ENCODE data around the gene HLA-A.
"Not testable (repeated sequence)": the region's sequence is repeated elsewhere in the genome, so short reads cannot be mapped to it uniquely, and the experiment has no call there.

DNA sequence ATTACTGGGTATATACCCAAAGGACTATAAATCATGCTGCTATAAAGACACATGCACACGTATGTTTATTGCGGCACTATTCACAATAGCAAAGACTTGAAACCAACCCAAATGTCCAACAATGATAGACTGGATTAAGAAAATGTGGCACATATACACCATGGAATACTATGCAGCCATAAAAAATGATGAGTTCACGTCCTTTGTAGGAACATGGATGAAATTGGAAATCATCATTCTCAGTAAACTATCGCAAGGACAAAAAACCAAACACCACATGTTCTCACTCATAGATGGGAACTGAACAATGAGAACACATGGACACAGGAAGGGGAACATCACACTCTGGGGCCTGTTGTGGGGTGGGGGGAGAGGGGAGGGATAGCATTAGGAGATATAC is 37.7 kb downstream of the HLA-A start:
- not testable (repeated sequence) for TF ChIP-seq ZFP1 (CRISPR knock-in tag; IDR thresholded peaks at IDR 0.05); EP300 (IDR thresholded peaks at IDR 0.05; ENCODE audit: low read depth in 2 of 2, low read length in 2 of 2); EP300 (CRISPR knock-in tag; IDR thresholded peaks at IDR 0.05; ENCODE audit: borderline replicate concordance); NFE2 (CRISPR knock-in tag; IDR thresholded peaks at IDR 0.05); ATF2 (CRISPR knock-in tag; IDR thresholded peaks at IDR 0.05); EHMT2 (IDR thresholded peaks at IDR 0.05; ENCODE audit: borderline replicate concordance, low read depth, low read length); ATF7 (IDR thresholded peaks at IDR 0.05); ATF7 (CRISPR knock-in tag; IDR thresholded peaks at IDR 0.05); ZNF816 (CRISPR knock-in tag; IDR thresholded peaks at IDR 0.05; ENCODE audit: borderline replicate concordance)
- TF ChIP-seq, protein P1, sequence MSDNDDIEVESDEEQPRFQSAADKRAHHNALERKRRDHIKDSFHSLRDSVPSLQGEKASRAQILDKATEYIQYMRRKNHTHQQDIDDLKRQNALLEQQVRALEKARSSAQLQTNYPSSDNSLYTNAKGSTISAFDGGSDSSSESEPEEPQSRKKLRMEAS (IDR thresholded peaks at IDR 0.05): not testable (repeated sequence)
- TF ChIP-seq, protein P2, sequence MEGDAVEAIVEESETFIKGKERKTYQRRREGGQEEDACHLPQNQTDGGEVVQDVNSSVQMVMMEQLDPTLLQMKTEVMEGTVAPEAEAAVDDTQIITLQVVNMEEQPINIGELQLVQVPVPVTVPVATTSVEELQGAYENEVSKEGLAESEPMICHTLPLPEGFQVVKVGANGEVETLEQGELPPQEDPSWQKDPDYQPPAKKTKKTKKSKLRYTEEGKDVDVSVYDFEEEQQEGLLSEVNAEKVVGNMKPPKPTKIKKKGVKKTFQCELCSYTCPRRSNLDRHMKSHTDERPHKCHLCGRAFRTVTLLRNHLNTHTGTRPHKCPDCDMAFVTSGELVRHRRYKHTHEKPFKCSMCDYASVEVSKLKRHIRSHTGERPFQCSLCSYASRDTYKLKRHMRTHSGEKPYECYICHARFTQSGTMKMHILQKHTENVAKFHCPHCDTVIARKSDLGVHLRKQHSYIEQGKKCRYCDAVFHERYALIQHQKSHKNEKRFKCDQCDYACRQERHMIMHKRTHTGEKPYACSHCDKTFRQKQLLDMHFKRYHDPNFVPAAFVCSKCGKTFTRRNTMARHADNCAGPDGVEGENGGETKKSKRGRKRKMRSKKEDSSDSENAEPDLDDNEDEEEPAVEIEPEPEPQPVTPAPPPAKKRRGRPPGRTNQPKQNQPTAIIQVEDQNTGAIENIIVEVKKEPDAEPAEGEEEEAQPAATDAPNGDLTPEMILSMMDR (CRISPR knock-in tag; IDR thresholded peaks at IDR 0.05): not testable (repeated sequence)

All from HepG2 (cell line).